Activated CD4-positive, CD25-positive, alpha-beta regulatory T cell treated with anti-CD3 and anti-CD28 coated beads, Interleukin-2, amount 50 U/mL, for 16 hours (primary cell): ENCODE data around the gene COL21A1.

Experiments used
- DNase-seq: peaks from one replicate; pipeline ENCODE4 v3.0.0-alpha.2; 2020; ENCODE audit warnings: low read depth, low spot score

The COL21A1 gene

DNA sequence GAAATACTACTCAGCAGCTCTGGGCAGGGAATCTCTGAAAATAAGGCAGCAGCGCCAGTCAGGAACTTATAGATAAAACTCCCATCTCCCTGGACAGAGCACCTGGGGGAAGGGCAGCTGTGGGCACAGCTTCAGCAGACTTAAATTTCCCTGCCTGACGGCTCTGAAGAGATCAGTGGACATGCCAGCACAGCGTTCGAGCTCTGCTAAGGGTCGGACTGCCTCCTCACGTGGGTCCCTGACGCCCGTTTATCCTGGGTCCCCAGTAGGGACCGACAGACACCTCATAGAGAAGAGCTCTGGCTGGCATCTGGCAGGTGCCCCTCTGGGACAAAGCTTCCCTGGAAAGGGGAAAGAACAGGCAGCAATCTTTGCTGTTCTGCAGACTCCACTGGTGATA is 59.0 kb downstream of the COL21A1 start:
- DNase-seq: no peak

DNA sequence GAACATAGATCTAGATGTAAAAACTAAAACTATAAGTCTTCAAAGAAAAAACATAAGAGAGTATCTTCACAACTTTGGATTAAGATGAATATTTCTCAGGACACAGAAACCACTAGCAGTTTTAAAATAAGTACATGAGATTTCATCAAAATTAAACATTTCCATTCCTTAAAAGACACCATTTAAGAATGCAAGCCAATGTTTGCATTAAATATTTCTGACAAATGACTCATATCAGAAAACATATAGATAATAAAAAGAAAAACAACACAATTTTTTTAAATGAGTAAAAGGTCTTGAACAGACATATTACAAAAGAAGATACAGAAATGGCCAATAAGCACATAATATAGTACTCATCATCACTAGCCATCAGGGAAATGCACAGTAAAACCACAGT is 59.7 kb downstream of the COL21A1 start:
- DNase-seq: no peak

DNA sequence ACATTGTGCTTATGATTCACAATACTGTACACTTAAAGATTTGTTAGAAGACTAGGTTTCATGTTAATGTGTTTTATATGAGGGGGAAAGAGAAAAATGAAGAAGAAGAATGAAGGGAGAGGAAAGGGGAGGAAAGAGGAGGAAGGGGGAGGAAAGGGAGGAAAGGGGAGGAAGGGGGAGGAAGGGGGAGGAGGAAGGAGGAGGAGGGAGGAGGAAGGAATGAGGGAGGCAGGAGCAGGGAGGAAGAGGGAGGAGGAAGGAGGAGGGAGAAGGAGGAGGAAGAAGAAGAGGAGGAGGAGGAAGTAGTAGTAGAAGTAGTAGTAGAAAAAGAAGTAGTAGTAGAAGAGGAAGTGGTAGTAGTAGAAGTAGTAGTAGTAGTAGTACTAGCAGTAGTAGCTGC is 70.6 kb downstream of the COL21A1 start:
- no peak for DNase-seq

GRCh38 chr6:56173228-56173627 is 74.2 kb downstream of the COL21A1 start:
- no peak for DNase-seq

GRCh38 chr6:56172144-56172543 is 75.2 kb downstream of the COL21A1 start:
- no peak for DNase-seq

DNA sequence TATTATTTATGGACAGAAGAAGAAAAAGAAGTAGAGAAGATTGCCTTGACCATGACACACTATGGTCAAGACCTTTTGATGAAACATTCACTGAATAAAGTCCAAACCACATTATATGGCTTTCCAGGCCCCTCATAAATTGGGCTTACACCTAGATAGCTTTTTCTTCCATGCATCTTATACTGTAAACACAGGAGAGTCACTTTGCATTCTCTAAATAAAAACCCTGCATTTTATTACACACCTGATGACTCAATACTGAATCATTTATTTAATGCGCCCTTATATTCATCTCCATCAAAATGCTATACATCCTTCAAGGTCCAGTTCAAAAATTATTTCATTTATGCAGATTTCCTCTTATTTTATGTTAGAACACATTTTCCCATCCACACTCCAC is 78.0 kb downstream of the COL21A1 start:
- no peak for DNase-seq

GRCh38 chr6:56168596-56168995 is 78.8 kb downstream of the COL21A1 start:
- DNase-seq: no peak

- DNase-seq: no peak
Measured at GRCh38 chr6:56162081-56162480, 85.3 kb downstream of the COL21A1 start.

DNA sequence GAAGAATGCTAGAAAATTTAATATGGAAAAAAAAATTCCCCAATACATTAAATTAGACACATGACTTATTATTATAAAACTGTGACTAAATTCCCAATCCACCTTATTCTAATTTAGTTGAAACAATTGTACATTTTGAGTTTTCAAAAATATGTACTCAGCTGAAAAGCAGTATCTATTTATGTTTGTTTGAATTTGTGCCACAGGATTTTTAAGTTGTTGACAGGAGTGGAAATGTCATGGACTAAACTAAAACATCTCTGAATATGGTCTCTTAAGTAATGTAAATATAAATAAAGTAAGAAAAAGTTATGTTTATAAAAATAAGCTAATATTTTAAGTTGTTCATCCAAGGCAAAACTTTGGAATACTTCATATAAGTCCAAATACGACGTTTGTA is 86.9 kb downstream of the COL21A1 start:
- no peak for DNase-seq

- DNase-seq: no peak
Measured at GRCh38 chr6:56158571-56158970, 88.8 kb downstream of the COL21A1 start.

GRCh38 chr6:56156643-56157042 is 90.7 kb downstream of the COL21A1 start:
- DNase-seq: no peak

GRCh38 chr6:56155634-56156141 is 91.7 kb downstream of the COL21A1 start:
- DNase-seq: no peak

- DNase-seq: no peak
Measured at GRCh38 chr6:56154076-56154475, 93.3 kb downstream of the COL21A1 start.

DNA sequence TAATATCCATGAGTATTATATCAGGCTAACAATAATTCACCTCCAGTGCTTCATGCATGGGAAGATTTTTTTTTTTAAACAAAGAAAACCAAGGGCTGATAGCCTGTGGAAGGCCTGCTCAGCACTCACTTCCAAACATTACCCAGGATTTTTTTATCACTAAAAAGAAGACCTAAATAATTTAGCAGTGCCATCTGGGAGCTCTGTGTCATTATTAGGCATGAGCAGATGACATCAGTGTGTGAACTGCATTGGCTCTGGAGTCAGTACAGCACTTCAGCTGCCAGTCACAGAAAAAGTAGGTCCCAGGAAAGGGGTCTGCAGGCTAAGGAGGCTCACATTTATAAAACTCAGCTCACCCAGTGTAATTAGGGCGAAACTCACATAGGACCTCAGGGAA is 94.8 kb downstream of the COL21A1 start:
- DNase-seq: no peak

GRCh38 chr6:56151609-56152224 is 95.7 kb downstream of the COL21A1 start:
- no peak for DNase-seq

GRCh38 chr6:56148488-56149186 is 98.7 kb downstream of the COL21A1 start:
- no peak for DNase-seq

DNA sequence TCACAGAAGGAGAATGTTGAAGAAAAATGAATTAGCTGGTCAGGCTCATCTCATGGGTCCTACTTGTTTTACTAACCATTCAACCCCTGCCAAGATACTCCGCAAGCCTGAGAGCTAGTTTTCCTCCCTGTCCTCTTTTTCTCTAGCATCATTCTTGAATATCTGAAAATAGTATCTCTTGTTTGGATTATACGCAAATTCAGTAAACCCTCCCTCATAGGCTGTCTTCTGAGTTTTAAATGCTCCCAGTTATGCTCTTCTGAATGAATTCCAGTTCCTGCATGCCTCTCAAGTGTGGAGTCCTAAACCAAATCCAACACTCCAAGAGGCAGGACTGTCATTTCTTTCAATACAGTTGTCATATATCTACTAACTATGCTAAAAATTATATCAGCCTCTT is 99.6 kb downstream of the COL21A1 start:
- no peak for DNase-seq

GRCh38 chr6:56146086-56146485 is 101.3 kb downstream of the COL21A1 start:
- no peak for DNase-seq

DNA sequence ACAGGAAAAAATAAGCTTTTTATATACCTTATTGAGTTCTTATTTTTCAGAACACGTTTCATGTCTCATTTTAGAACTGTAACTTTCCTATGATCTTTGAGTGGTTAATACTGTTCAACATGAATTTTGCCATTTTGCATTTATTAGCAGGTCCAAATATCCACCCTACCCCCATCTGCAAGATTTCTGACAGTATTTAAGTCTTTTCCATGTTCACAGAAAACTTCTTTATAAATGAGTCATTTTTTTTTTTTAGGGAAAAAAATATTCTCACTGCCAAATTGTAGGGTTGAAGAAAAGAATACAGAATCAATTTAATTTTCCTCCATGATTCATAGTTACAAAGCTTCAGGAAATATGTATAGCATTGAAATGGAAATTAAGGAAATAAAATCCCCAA is 101.8 kb downstream of the COL21A1 start:
- no peak for DNase-seq

DNA sequence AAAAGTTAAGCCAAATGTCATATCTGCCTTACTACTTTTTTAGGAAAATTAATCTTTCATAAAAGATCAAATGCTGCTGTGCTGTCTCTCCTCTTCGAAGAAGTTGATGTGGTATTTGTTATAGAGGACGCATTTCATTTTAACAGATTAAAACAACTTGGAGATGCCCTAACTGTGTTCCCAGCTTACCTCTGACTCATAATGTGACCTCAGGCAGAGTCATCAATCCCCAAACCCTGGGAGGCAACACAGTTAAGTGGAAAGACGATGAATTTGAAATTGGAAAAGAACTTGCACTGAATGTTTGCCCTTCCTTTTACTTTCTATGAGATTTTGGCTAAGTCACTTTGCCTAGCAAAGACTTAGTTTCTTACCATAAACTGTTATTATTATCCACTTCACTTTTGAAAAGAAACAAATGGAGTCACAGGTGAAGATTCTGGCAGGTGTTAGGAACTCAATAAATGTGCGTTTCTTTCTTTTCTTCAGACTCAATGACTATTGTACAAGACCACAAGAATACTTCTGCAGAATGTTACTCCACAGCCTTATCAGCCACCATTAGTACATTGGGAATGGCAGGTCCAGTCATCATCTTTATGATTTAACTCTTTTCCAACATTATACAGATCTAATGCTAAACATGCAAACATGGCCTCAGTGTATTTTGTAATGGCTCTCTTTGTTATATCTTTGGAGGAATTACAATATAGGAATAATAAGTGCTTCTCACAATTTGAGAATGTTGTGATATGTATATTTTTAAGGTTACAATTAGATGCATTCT is 102.6 kb downstream of the COL21A1 start:
- no peak for DNase-seq

- DNase-seq: no peak
Measured at GRCh38 chr6:56143796-56144195, 103.6 kb downstream of the COL21A1 start.

DNA sequence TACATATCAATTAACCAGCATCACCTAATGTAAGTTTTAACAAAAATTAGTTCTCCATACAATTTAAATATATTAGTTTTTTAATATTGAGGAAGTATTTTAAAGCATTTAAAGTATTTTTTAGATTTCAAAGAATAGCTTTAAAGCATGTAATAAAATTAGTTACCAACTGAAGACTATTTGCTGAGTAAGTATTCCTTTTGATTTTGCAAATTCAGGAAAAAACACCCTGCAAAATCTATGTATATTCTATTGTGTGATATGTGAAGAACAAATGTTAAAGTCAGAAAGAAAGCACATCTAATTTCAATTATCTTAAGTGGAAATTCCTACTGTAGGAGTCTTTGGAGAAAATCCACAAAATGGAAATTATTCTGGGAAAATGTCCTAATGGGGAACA is 107.3 kb downstream of the COL21A1 start:
- DNase-seq: no peak

DNA sequence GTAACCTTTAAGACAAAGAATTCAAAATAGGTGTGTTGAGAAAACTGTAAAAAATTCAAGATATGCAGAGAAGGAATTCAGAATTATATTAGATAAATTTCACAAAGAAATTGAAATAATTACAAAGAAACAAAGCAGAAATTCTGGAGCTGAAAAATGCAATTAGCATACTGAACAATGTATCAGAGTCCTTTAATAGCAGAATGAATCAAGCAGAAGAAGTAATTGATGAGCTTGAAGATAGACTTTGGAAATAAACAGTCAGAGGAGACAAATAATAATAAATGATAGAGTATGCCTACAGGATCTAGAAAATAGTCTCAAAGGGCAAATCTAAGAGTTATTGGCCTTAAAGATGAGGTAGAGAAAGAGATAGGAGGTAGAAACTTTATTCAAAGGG is 131.7 kb downstream of the COL21A1 start:
- no peak for DNase-seq
